ENCODE measurements around the gene SCRT2. TPM values are rescaled to one million over a fixed set of nuclear protein-coding genes. Genes with fewer than 3 reads are reported as not detected.

Gene SCRT2
- total and polyA plus RNA-seq, 2 donors (not counting 3 experiments of a cell fraction or from before 2014, with no cell fraction given): not detected

GRCh38 chr20:676967-677366 is 1.4 kb upstream of the SCRT2 start:
- no peak for DNase-seq (ENCODE audit: low read depth, low spot score)
- no TSS peak for BruUV-seq (replicated peaks)
- no peaks in the 10 kb centered on the region for H3K4me1 ChIP-seq (ENCODE audit: control insufficient read depth, extremely low read depth, insufficient read depth, low read length)
- H3K27me3 ChIP-seq (ENCODE audit: control insufficient read depth in 2 of 2, insufficient read depth in 2 of 2, low read length in 2 of 2): peaks cover 35 to 43% of the 10 kb centered on the region in 2 experiments
- intact Hi-C loops (cut with micrococcal nuclease): no loop called here
- dilution Hi-C loops (cut with MboI; ENCODE audit: extremely low pct_ligation_motif_present, low sequenced_read_pairs): no loop called here
- no peak for FAIRE-seq
- no peaks in the 10 kb centered on the region for H3K36me3 ChIP-seq (ENCODE audit: control insufficient read depth in 2 of 2, extremely low read depth in 1 of 2, insufficient read depth in 2 of 2, low read length in 2 of 2)
- ChIA-PET CTCF (interaction anchor here (1.9 kb wide), 1 partner anchor 10 kb away, joined by 9 read pairs; no protein-coding TSS in a partner anchor), POLR2A (no interaction called here)
- no peak overlapping the region for H3K9ac ChIP-seq (replicated peaks; ENCODE audit: extremely low read depth, insufficient read depth, low read length)
- no peak overlapping the region for H3K4me3 ChIP-seq (replicated peaks in 1 of 3; ENCODE audit: insufficient read depth in 1 of 3, low read depth in 1 of 3, low read length in 3 of 3)
- TF ChIP-seq MYC (IDR thresholded peaks at IDR 0.05; ENCODE audit: low read depth, low read length) (no peak), GATA2 (IDR thresholded peaks at IDR 0.05; ENCODE audit: insufficient read depth, insufficient read length, low read depth, low read length) (no peak), POLR2A (IDR thresholded peaks at IDR 0.05; ENCODE audit: low read depth, low read length) (no peak), JUN (IDR thresholded peaks at IDR 0.05; ENCODE audit: borderline replicate concordance, insufficient read depth, insufficient read length, low read depth) (no peak), FOS (IDR thresholded peaks at IDR 0.05; ENCODE audit: borderline replicate concordance, insufficient read depth, low read length) (no peak), POLR2AphosphoS5 (IDR thresholded peaks at IDR 0.05; ENCODE audit: insufficient read depth, low read depth, low read length) (no peak), MAX (IDR thresholded peaks at IDR 0.05; ENCODE audit: insufficient read depth, insufficient read length) (no peak), EZH2 (IDR thresholded peaks at IDR 0.05; ENCODE audit: borderline replicate concordance, low read depth, low read length, severe bottlenecking) (no peak)
- TF ChIP-seq, protein P1, sequence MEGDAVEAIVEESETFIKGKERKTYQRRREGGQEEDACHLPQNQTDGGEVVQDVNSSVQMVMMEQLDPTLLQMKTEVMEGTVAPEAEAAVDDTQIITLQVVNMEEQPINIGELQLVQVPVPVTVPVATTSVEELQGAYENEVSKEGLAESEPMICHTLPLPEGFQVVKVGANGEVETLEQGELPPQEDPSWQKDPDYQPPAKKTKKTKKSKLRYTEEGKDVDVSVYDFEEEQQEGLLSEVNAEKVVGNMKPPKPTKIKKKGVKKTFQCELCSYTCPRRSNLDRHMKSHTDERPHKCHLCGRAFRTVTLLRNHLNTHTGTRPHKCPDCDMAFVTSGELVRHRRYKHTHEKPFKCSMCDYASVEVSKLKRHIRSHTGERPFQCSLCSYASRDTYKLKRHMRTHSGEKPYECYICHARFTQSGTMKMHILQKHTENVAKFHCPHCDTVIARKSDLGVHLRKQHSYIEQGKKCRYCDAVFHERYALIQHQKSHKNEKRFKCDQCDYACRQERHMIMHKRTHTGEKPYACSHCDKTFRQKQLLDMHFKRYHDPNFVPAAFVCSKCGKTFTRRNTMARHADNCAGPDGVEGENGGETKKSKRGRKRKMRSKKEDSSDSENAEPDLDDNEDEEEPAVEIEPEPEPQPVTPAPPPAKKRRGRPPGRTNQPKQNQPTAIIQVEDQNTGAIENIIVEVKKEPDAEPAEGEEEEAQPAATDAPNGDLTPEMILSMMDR (IDR thresholded peaks at IDR 0.05; ENCODE audit: extremely low read depth in 1 of 2, insufficient read depth in 1 of 2, low read depth in 1 of 2, low read length in 2 of 2): no peak
- no peaks in the 10 kb centered on the region for H3K79me2 ChIP-seq (ENCODE audit: control insufficient read depth, insufficient read depth, low read length)
- H4K20me1 ChIP-seq (replicated peaks; ENCODE audit: control insufficient read depth, extremely low read depth, insufficient read depth, low read length): no peaks in the 10 kb centered on the region
- no peaks in the 10 kb centered on the region for H3K9me1 ChIP-seq (replicated peaks; ENCODE audit: control insufficient read depth, extremely low read depth, insufficient read depth, low read length)
- no peak overlapping the region for H3K4me2 ChIP-seq (ENCODE audit: insufficient read depth, low read length)
- no peaks in the 10 kb centered on the region for H3K9me3 ChIP-seq (replicated peaks; ENCODE audit: control insufficient read depth, insufficient read depth, low read length)
- H2AFZ ChIP-seq (ENCODE audit: low read depth, low read length): no peak overlapping the region
- no peak overlapping the region for H3K27ac ChIP-seq (ENCODE audit: insufficient read depth, low read depth, low read length)

Measured in endothelial cell of umbilical vein (primary cell).